SK-N-SH treated with all-trans-retinoic acid at 6 μM for 48 hours (cell line): ENCODE results near the gene ZNF415.

Experiments
- ATAC-seq: fragments of 200-7000 bp; cut with Tn5 transposase; 3 replicates; pipeline ENCODE4 v1.9.1; 2020; ENCODE audit warnings: mild to moderate bottlenecking, moderate library complexity
- ESRRG ChIP-seq: fragments of 250-450 bp; sonication (Bioruptor Pico); IDR thresholded peaks from 2 replicates; pipeline ENCODE4 v1.6.1; 2021; ENCODE audit warnings: mild to moderate bottlenecking
- GLIS3 ChIP-seq: fragments of 250-450 bp; sonication (Bioruptor Pico); IDR thresholded peaks from 2 replicates; pipeline ENCODE4 v1.5.0; 2020; ENCODE audit warnings: mild to moderate bottlenecking, moderate library complexity
- PPARA ChIP-seq: fragments of 250-450 bp; sonication (Bioruptor Pico); IDR thresholded peaks from 2 replicates; pipeline ENCODE4 v1.5.0; 2020; ENCODE audit warnings: mild to moderate bottlenecking, borderline replicate concordance
- ZFP3 ChIP-seq: fragments of 250-450 bp; sonication (Bioruptor Pico); IDR thresholded peaks from 2 replicates; pipeline ENCODE4 v1.5.0; 2020; ENCODE audit warnings: mild to moderate bottlenecking, moderate library complexity
- ZFP30 ChIP-seq: fragments of 450-650 bp; formaldehyde crosslinking; IDR thresholded peaks from 2 replicates; pipeline ENCODE4 v1.5.0; 2022; ENCODE audit warnings: mild to moderate bottlenecking, moderate library complexity
- TF ChIP-seq, protein P1 (sequence below): fragments of 250-450 bp; sonication (Bioruptor Pico); IDR thresholded peaks from 2 replicates; pipeline ENCODE4 v1.8.0; 2021; ENCODE audit warnings: low read depth, mild to moderate bottlenecking, moderate library complexity, borderline replicate concordance

ZNF415 gene

GRCh38 chr19:53068199-53068598 lies 64.5 kb downstream of the ZNF415 start (continued):
- TF ChIP-seq, protein P1, sequence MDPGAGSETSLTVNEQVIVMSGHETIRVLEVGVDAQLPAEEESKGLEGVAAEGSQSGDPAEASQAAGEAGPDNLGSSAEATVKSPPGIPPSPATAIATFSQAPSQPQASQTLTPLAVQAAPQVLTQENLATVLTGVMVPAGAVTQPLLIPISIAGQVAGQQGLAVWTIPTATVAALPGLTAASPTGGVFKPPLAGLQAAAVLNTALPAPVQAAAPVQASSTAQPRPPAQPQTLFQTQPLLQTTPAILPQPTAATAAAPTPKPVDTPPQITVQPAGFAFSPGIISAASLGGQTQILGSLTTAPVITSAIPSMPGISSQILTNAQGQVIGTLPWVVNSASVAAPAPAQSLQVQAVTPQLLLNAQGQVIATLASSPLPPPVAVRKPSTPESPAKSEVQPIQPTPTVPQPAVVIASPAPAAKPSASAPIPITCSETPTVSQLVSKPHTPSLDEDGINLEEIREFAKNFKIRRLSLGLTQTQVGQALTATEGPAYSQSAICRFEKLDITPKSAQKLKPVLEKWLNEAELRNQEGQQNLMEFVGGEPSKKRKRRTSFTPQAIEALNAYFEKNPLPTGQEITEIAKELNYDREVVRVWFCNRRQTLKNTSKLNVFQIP: no peak
- TF ChIP-seq PPARA (CRISPR knock-in tag): no peak
- no peak for TF ChIP-seq ESRRG (CRISPR knock-in tag)
- no peak for TF ChIP-seq ZFP3 (CRISPR knock-in tag)
- TF ChIP-seq ZFP30 (CRISPR knock-in tag): no peak

- TF ChIP-seq ZFP3 (CRISPR knock-in tag): no peak
- TF ChIP-seq GLIS3 (CRISPR knock-in tag): 0 out of 2 replicates have a peak, but pooled peaks have one; percentile 14
- ATAC-seq: peak; percentile 43
These were observed 74.7 kb downstream of the ZNF415 start for GRCh38 chr19:53057904-53058580.
